Smooth muscle cell (in vitro differentiated cells): ENCODE results near the gene GPR15. TPM values are rescaled to one million over a fixed set of nuclear protein-coding genes. Genes with fewer than 3 reads are reported as not detected.

ENCODE experiments used
- DNase-seq: peaks from one replicate; lab custom pipeline; 2025; ENCODE audit not compliant: unreplicated experiment; lab: John Stamatoyannopoulos, UW
- H2AFZ ChIP-seq: fragments of 200-600 bp; sonication (generic); 2 replicates; pipeline ENCODE4 v1.6.0; 2016; ENCODE audit warnings: antibody characterized with exemption, low read depth, mild to moderate bottlenecking
- H3F3A ChIP-seq: fragments of 200-600 bp; sonication (generic); 2 replicates; pipeline ENCODE4 v1.6.0; 2017; ENCODE audit warnings: antibody characterized with exemption, low read depth
- H3K27ac ChIP-seq: fragments of 200-600 bp; sonication (generic); 2 replicates; pipeline ENCODE4 v1.5.1; 2016; ENCODE audit warnings: low read depth, mild to moderate bottlenecking
- H3K27me3 ChIP-seq: fragments of 200-600 bp; sonication (generic); 2 replicates; pipeline ENCODE4 v1.6.1; 2016; ENCODE audit warnings: low read depth, mild to moderate bottlenecking
- H3K36me3 ChIP-seq: fragments of 200-600 bp; sonication (generic); 2 replicates; pipeline ENCODE4 v1.5.1; 2016; ENCODE audit warnings: low read depth
- H3K4me1 ChIP-seq: fragments of 200-600 bp; sonication (generic); 2 replicates; pipeline ENCODE4 v1.5.1; 2016; ENCODE audit warnings: low read depth
- H3K4me2 ChIP-seq: fragments of 200-600 bp; sonication (generic); 2 replicates; pipeline ENCODE4 v1.6.0; 2016; ENCODE audit warnings: mild to moderate bottlenecking
- H3K4me3 ChIP-seq: fragments of 200-600 bp; sonication (generic); 2 replicates; pipeline ENCODE4 v1.5.1; 2016; ENCODE audit warnings: mild to moderate bottlenecking
- H3K79me2 ChIP-seq: fragments of 200-600 bp; sonication (generic); 2 replicates; pipeline ENCODE4 v1.6.0; 2016; ENCODE audit warnings: low read depth, mild to moderate bottlenecking
- H3K9ac ChIP-seq: fragments of 200-600 bp; sonication (generic); 2 replicates; pipeline ENCODE4 v1.6.0; 2016; ENCODE audit warnings: low read depth
- H3K9me3 ChIP-seq: fragments of 200-600 bp; sonication (generic); replicated peaks from 2 replicates; pipeline ENCODE4 v1.5.1; 2016; ENCODE audit warnings: low read depth
- H4K20me1 ChIP-seq: fragments of 200-600 bp; sonication (generic); 2 replicates; pipeline ENCODE4 v1.6.0; 2016; ENCODE audit warnings: low read depth
- WGBS: methylation state at CpG from one replicate; pipeline ENCODE4 v1.1.7; 2016; ENCODE audit warnings: low lambda C conversion rate; 5-methylcytosine and 5-hydroxymethylcytosine counted together
- polyA plus RNA-seq: library from polyadenylated mRNA; unstranded; fragments of >200 nt; fragmentation: Nextera tagmentation; extraction: Ambion mirVana; gene quantifications from 2 replicates; pipeline ENCODE4 v1.2.1, GENCODE V29; 2016
- small RNA-seq: library from RNA; depleted of rRNA; stranded (forward); fragments of <200 nt; gene quantifications from one replicate; pipeline ENCODE3, GENCODE V24; 2014
- total RNA-seq: library from RNA; depleted of rRNA; stranded (reverse); fragments of >200 nt; gene quantifications from 2 replicates; pipeline ENCODE4 v1.2.3, GENCODE V29; 2014
- TF ChIP-seq, protein P1 (sequence below): fragments of 200-600 bp; sonication (generic); IDR thresholded peaks from 2 replicates; pipeline ENCODE4 v1.5.1; 2017; ENCODE audit warnings: borderline replicate concordance, mild to moderate bottlenecking, antibody characterized with exemption; ENCODE audit not compliant: insufficient read depth, poor library complexity, severe bottlenecking

The GPR15 gene
- total and polyA plus RNA-seq, 2 experiments from 2014 or later, result not detected

GRCh38 chr3:98582042-98582441, 50.3 kb downstream of the GPR15 start:
- Histone ChIP-seq H2AFZ (no peak overlapping the region), H3K4me1 (no peaks in the 10 kb centered on the region), H3K79me2 (peaks cover 8% of the 10 kb centered on the region), H3K4me2 (no peak overlapping the region), H3K9me3 (no peaks in the 10 kb centered on the region), H3K36me3 (peaks cover 4% of the 10 kb centered on the region), H3K4me3 (no peak overlapping the region), H4K20me1 (peaks cover 18% of the 10 kb centered on the region), H3F3A (peaks cover 21% of the 10 kb centered on the region), H3K27ac (no peak overlapping the region), H3K9ac (no peak overlapping the region), H3K27me3 (no peaks in the 10 kb centered on the region)
- TF ChIP-seq, protein P1, sequence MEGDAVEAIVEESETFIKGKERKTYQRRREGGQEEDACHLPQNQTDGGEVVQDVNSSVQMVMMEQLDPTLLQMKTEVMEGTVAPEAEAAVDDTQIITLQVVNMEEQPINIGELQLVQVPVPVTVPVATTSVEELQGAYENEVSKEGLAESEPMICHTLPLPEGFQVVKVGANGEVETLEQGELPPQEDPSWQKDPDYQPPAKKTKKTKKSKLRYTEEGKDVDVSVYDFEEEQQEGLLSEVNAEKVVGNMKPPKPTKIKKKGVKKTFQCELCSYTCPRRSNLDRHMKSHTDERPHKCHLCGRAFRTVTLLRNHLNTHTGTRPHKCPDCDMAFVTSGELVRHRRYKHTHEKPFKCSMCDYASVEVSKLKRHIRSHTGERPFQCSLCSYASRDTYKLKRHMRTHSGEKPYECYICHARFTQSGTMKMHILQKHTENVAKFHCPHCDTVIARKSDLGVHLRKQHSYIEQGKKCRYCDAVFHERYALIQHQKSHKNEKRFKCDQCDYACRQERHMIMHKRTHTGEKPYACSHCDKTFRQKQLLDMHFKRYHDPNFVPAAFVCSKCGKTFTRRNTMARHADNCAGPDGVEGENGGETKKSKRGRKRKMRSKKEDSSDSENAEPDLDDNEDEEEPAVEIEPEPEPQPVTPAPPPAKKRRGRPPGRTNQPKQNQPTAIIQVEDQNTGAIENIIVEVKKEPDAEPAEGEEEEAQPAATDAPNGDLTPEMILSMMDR, result no peak
- no peak for DNase-seq
- 100% methylated on average over 1 of the region's 1 CpG for WGBS

- no peaks in the 10 kb centered on the region for H3K4me1 ChIP-seq
- H3K36me3 ChIP-seq, result peaks cover 4% of the 10 kb centered on the region
- WGBS, result 45% methylated on average over 4 of the region's 4 CpGs
- H4K20me1 ChIP-seq, result peaks cover 18% of the 10 kb centered on the region
- H3K27ac ChIP-seq, result peak overlapping the region; percentile 27
- H2AFZ ChIP-seq, result no peak overlapping the region
- TF ChIP-seq, protein P1, result no peak
- H3K27me3 ChIP-seq, result no peaks in the 10 kb centered on the region
- H3K4me3 ChIP-seq, result no peak overlapping the region
- H3K4me2 ChIP-seq, result peak overlapping the region; percentile 61
- no peak overlapping the region for H3K9ac ChIP-seq
- no peak for DNase-seq
- peaks cover 18% of the 10 kb centered on the region for H3F3A ChIP-seq
- H3K9me3 ChIP-seq, result no peaks in the 10 kb centered on the region
- H3K79me2 ChIP-seq, result peaks cover 8% of the 10 kb centered on the region
Observed at GRCh38 chr3:98583766-98584165, 52.0 kb downstream of the GPR15 start.

Small RNAs within 50 kb of the gene (small RNA-seq; reads per million reads assigned to genes)
- not detected for gene RPL38P4

Other genes with a start within 250 kb of the GPR15 start
- not detected in 2 replicates for gene OR5H2, start 249.5 kb upstream of the GPR15 start, total RNA-seq
- gene OR5H2, start 249.5 kb upstream of the GPR15 start, polyA plus RNA-seq, result not detected in 2 replicates
- gene OR5K4, start 178.1 kb upstream of the GPR15 start, total RNA-seq, result not detected in 2 replicates
- gene OR5K4, start 178.1 kb upstream of the GPR15 start, polyA plus RNA-seq, result not detected in 2 replicates
- gene OR5K3, start 141.3 kb upstream of the GPR15 start, total RNA-seq, result not detected in 2 replicates
- not detected in 2 replicates for gene OR5K3, start 141.3 kb upstream of the GPR15 start, polyA plus RNA-seq
- not detected in 2 replicates for gene OR5K1, start 68.8 kb upstream of the GPR15 start, total RNA-seq
- 0.05 TPM in 1 of 2 replicates, not detected in the other for gene OR5K1, start 68.8 kb upstream of the GPR15 start, polyA plus RNA-seq
- not detected in 2 replicates for gene OR5K2, start 34.3 kb upstream of the GPR15 start, total RNA-seq
- not detected in 2 replicates for gene OR5K2, start 34.3 kb upstream of the GPR15 start, polyA plus RNA-seq
- gene CLDND1, start 9.1 kb upstream of the GPR15 start, total RNA-seq, result 161 and 179 TPM in 2 replicates
- 99.9 and 111 TPM in 2 replicates for gene CLDND1, start 9.1 kb upstream of the GPR15 start, polyA plus RNA-seq
- gene CPOX, start 61.6 kb downstream of the GPR15 start, total RNA-seq, result 42.8 and 44.8 TPM in 2 replicates
- 19.3 and 25.8 TPM in 2 replicates for gene CPOX, start 61.6 kb downstream of the GPR15 start, polyA plus RNA-seq
- gene ST3GAL6, start 231.4 kb downstream of the GPR15 start, total RNA-seq, result 29.4 and 40.7 TPM in 2 replicates
- 19.4 and 24.7 TPM in 2 replicates for gene ST3GAL6, start 231.4 kb downstream of the GPR15 start, polyA plus RNA-seq